ENCODE measurements around the gene ECM2.

GRCh38 chr9:92514635-92515034 is 21.2 kb downstream of the ECM2 start:
- TF ChIP-seq POLR2AphosphoS5 (IDR thresholded peaks at IDR 0.05; ENCODE audit: low read depth, low read length) (no peak), JUND (IDR thresholded peaks at IDR 0.05) (no peak), SIN3A (IDR thresholded peaks at IDR 0.05; ENCODE audit: low read depth) (no peak), CBX3 (IDR thresholded peaks at IDR 0.05; ENCODE audit: low read depth) (no peak), YY1 (IDR thresholded peaks at IDR 0.05; ENCODE audit: extremely low read depth, insufficient replicate concordance, low read depth, low read length) (no peak), EZH2 (IDR thresholded peaks at IDR 0.05) (no peak), ELF1 (IDR thresholded peaks at IDR 0.05; ENCODE audit: borderline replicate concordance, low read depth) (no peak), POLR2A (IDR thresholded peaks at IDR 0.05; ENCODE audit: borderline replicate concordance, extremely low read depth, insufficient read depth, insufficient read length) (no peak), SP1 (IDR thresholded peaks at IDR 0.05; ENCODE audit: low read depth) (no peak), CEBPB (IDR thresholded peaks at IDR 0.05; ENCODE audit: low read depth) (no peak)
- TF ChIP-seq, protein P1, sequence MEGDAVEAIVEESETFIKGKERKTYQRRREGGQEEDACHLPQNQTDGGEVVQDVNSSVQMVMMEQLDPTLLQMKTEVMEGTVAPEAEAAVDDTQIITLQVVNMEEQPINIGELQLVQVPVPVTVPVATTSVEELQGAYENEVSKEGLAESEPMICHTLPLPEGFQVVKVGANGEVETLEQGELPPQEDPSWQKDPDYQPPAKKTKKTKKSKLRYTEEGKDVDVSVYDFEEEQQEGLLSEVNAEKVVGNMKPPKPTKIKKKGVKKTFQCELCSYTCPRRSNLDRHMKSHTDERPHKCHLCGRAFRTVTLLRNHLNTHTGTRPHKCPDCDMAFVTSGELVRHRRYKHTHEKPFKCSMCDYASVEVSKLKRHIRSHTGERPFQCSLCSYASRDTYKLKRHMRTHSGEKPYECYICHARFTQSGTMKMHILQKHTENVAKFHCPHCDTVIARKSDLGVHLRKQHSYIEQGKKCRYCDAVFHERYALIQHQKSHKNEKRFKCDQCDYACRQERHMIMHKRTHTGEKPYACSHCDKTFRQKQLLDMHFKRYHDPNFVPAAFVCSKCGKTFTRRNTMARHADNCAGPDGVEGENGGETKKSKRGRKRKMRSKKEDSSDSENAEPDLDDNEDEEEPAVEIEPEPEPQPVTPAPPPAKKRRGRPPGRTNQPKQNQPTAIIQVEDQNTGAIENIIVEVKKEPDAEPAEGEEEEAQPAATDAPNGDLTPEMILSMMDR (IDR thresholded peaks at IDR 0.05 in 2 of 3, conservative IDR thresholded peaks at IDR 0.05 in 1 of 3; ENCODE audit: borderline replicate concordance in 1 of 3, insufficient read depth in 1 of 3, low read depth in 2 of 3, low read length in 2 of 3), result no peak

Data from HCT116 (cell line).